Fibroblast of lung (primary cell): ENCODE measurements around the gene AKAP13. TPM values are rescaled to one million over a fixed set of nuclear protein-coding genes. Genes with fewer than 3 reads are reported as not detected.
A peak's percentile ranks its signal among the peaks of the same experiment; 100 is the strongest.

Experiments
- DNase-seq, 2 donors: peaks; one replicate each; pipeline versions ENCODE4 v3.0.0 to v3.0.0-alpha.2; 2010; ENCODE audit warnings: low read depth in 2 of 2
- H2AFZ ChIP-seq: 2 replicates; pipeline ENCODE4 v1.5.1; 2012; ENCODE audit warnings: low read length, control low read depth, inconsistent platforms
- H3K27ac ChIP-seq: 2 replicates; pipeline ENCODE4 v1.5.1; 2011; ENCODE audit warnings: low read length, control low read depth; ENCODE audit not compliant: insufficient read depth
- H3K27me3 ChIP-seq: 2 replicates; pipeline ENCODE4 v1.5.1; 2011; ENCODE audit warnings: mild to moderate bottlenecking, low read length; ENCODE audit not compliant: control insufficient read depth, insufficient read depth
- H3K36me3 ChIP-seq: 2 replicates; pipeline ENCODE4 v1.5.1; 2011; ENCODE audit warnings: low read length; ENCODE audit not compliant: control insufficient read depth, insufficient read depth
- H3K4me1 ChIP-seq: 2 replicates; pipeline ENCODE4 v1.5.1; 2011; ENCODE audit warnings: low read length; ENCODE audit not compliant: control insufficient read depth, insufficient read depth; ENCODE audit errors: extremely low read depth
- H3K4me2 ChIP-seq: 2 replicates; pipeline ENCODE4 v1.5.1; 2011; ENCODE audit warnings: low read length, control low read depth; ENCODE audit not compliant: insufficient read depth; ENCODE audit errors: extremely low read depth
- H3K4me3 ChIP-seq, 4 experiments: fragments of 200-600 bp in 1 of 4; sonication (generic) in 1 of 4; replicated peaks in 1 of 4; 2 replicates each; pipeline ENCODE4 v1.5.1; 2011 to 2016; ENCODE audit warnings: low read length in 4 of 4, low read depth in 3 of 4, mild to moderate bottlenecking in 3 of 4, control low read depth in 2 of 4, inconsistent platforms in 1 of 4, mixed read lengths in 1 of 4; ENCODE audit not compliant: insufficient read depth in 1 of 4; ENCODE audit errors: control extremely low read depth in 1 of 4
- H3K79me2 ChIP-seq: 2 replicates; pipeline ENCODE4 v1.5.1; 2012; ENCODE audit warnings: mild to moderate bottlenecking, low read length, inconsistent platforms; ENCODE audit not compliant: control insufficient read depth, insufficient read depth
- H3K9ac ChIP-seq: 2 replicates; pipeline ENCODE4 v1.5.1; 2011; ENCODE audit warnings: mild to moderate bottlenecking, low read length, control low read depth; ENCODE audit not compliant: insufficient read depth
- H3K9me3 ChIP-seq: 2 replicates; pipeline ENCODE4 v1.5.1; 2012; ENCODE audit warnings: low read depth, low read length; ENCODE audit not compliant: control insufficient read depth, insufficient read depth
- H4K20me1 ChIP-seq: 2 replicates; pipeline ENCODE4 v1.5.1; 2011; ENCODE audit warnings: low read length; ENCODE audit not compliant: control insufficient read depth, insufficient read depth; ENCODE audit errors: extremely low read depth
- EZH2 ChIP-seq: IDR thresholded peaks from 2 replicates; pipeline ENCODE4 v1.5.1; 2012; ENCODE audit warnings: low read length, control low read depth, mild to moderate bottlenecking; ENCODE audit errors: missing control alignments
- polyA plus RNA-seq, 2 donors: library from polyadenylated mRNA; depleted of rRNA in 1 of 2; stranded (reverse) in 1 of 2; unstranded in 1 of 2; fragments of >200 nt; gene quantifications; 2 replicates each; pipeline ENCODE4 v1.2.1, GENCODE V29; 2011 to 2012; ENCODE audit warnings: missing spikeins in 1 of 2
- total RNA-seq: library from RNA; depleted of rRNA; stranded (reverse); fragments of >200 nt; gene quantifications from 2 replicates; pipeline ENCODE4 v1.2.1, GENCODE V29; 2014
- TF ChIP-seq, protein P1 (sequence below), 2 donors: IDR thresholded peaks in 1 of 2; conservative IDR thresholded peaks in 1 of 2; 1 replicate in 1 of 2; 2 replicates in 1 of 2; pipeline ENCODE4 v1.5.1; 2011 to 2012; ENCODE audit warnings: low read length in 2 of 2, control low read depth in 1 of 2, inconsistent platforms in 1 of 2, low read depth in 1 of 2, mild to moderate bottlenecking in 1 of 2

The AKAP13 gene
- total and polyA plus RNA-seq, 2 donors (not counting 1 experiment from before 2014, with no cell fraction given): 8.3 to 68.4 TPM

GRCh38 chr15:85443046-85443445, 62.6 kb downstream of the AKAP13 start:
- H3K9me3 ChIP-seq: no peaks in the 10 kb centered on the region
- no peak overlapping the region for H3K9ac ChIP-seq
- no peaks in the 10 kb centered on the region for H3K4me1 ChIP-seq
- no peaks in the 10 kb centered on the region for H4K20me1 ChIP-seq
- TF ChIP-seq, protein P1, sequence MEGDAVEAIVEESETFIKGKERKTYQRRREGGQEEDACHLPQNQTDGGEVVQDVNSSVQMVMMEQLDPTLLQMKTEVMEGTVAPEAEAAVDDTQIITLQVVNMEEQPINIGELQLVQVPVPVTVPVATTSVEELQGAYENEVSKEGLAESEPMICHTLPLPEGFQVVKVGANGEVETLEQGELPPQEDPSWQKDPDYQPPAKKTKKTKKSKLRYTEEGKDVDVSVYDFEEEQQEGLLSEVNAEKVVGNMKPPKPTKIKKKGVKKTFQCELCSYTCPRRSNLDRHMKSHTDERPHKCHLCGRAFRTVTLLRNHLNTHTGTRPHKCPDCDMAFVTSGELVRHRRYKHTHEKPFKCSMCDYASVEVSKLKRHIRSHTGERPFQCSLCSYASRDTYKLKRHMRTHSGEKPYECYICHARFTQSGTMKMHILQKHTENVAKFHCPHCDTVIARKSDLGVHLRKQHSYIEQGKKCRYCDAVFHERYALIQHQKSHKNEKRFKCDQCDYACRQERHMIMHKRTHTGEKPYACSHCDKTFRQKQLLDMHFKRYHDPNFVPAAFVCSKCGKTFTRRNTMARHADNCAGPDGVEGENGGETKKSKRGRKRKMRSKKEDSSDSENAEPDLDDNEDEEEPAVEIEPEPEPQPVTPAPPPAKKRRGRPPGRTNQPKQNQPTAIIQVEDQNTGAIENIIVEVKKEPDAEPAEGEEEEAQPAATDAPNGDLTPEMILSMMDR (conservative IDR thresholded peaks at IDR 0.05 in 1 of 2, IDR thresholded peaks at IDR 0.05 in 1 of 2; ENCODE audit: low read depth in 1 of 2, low read length in 2 of 2): no peak
- no peak for TF ChIP-seq EZH2
- no peak overlapping the region for H3K4me2 ChIP-seq
- H3K79me2 ChIP-seq: peaks cover 17% of the 10 kb centered on the region
- H3K27me3 ChIP-seq: no peaks in the 10 kb centered on the region
- H3K36me3 ChIP-seq: no peaks in the 10 kb centered on the region
- H3K4me3 ChIP-seq: no peak overlapping the region
- H2AFZ ChIP-seq: no peak overlapping the region
- no peak overlapping the region for H3K27ac ChIP-seq
- no peak for DNase-seq

DNA sequence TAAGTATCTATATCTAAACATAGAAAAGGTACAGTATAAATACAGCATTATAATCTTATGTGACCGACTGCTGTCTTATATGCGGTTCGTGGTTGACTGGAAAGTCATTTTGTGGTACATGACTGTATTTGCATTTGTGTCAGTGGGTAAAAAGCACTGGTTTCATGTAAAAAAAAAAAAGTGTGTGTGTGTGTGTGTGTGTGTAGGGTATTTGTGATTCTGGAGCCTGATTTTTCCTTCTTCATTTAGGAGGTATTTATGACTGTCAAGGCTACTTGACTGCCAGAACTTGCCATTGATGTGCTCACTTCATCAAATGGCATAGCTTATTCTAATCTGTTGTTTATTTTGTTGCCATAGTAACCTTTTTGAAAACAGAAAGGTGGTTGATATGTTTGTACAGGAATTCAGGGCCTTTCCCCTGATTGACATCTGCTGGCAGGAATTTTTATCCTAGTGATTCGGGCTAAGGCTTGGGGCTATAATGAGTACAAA, 63.2 kb downstream of the AKAP13 start:
- no peak for TF ChIP-seq EZH2
- TF ChIP-seq, protein P1 (conservative IDR thresholded peaks at IDR 0.05 in 1 of 2, IDR thresholded peaks at IDR 0.05 in 1 of 2; ENCODE audit: low read depth in 1 of 2, low read length in 2 of 2): no peak
- DNase-seq: peak; percentile 27 to 65
- Histone ChIP-seq H4K20me1 (no peaks in the 10 kb centered on the region), H3K36me3 (no peaks in the 10 kb centered on the region), H3K4me1 (no peaks in the 10 kb centered on the region), H3K79me2 (peaks cover 17% of the 10 kb centered on the region), H3K9me3 (no peaks in the 10 kb centered on the region), H3K4me2 (no peak overlapping the region), H3K9ac (no peak overlapping the region), H3K4me3 (no peak overlapping the region), H2AFZ (no peak overlapping the region), H3K27me3 (no peaks in the 10 kb centered on the region), H3K27ac (no peak overlapping the region)

DNA sequence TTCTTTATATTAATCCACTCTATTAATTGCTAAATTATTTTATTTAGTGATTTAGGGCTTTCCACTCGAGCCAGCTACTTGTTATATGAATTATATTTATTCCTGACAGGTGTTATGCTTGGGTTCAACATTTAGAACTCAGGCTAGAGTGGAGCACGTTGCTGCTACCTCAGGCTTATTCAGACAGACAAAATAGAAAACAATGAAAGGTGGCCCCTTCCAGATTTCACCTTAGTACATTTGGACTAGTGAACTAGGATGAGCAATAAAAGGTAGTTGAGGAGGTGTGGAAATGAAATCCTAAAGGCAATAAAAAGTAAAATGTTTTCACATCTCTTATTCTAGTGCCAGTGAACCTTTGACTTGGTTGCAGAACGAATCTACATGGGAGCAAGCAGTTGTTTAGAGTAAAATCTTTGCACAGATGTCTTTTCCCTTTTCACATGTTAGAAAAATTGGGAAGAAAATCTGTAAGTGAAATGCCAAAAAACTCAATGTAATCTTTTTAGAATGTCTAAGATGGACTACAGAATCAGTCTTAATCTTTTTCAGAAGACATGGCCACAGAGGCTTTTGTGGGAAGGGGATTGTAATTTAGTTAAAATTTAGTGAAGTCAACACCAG, 63.8 kb downstream of the AKAP13 start:
- Histone ChIP-seq H3K4me3 (no peak overlapping the region), H3K4me2 (no peak overlapping the region), H4K20me1 (no peaks in the 10 kb centered on the region), H3K4me1 (no peaks in the 10 kb centered on the region), H3K79me2 (peaks cover 17% of the 10 kb centered on the region), H3K9me3 (no peaks in the 10 kb centered on the region), H3K27me3 (no peaks in the 10 kb centered on the region), H3K36me3 (no peaks in the 10 kb centered on the region), H3K27ac (no peak overlapping the region), H3K9ac (no peak overlapping the region), H2AFZ (no peak overlapping the region)
- no peak for TF ChIP-seq EZH2
- TF ChIP-seq, protein P1 (conservative IDR thresholded peaks at IDR 0.05 in 1 of 2, IDR thresholded peaks at IDR 0.05 in 1 of 2; ENCODE audit: low read depth in 1 of 2, low read length in 2 of 2): no peak
- no peak for DNase-seq
